OCI-M1 (cell line): ENCODE data around the gene CLDN12.

Experiments used
- DNase-seq: peaks from one replicate; lab custom pipeline; 2025; lab: John Stamatoyannopoulos, UW

The CLDN12 gene

GRCh38 chr7:90403174-90404113, at the start of gene CLDN12:
Gene CLDN12, plus strand, starts transcription at chr7:90403461. Its CDS starts 9,216 bp downstream, at chr7:90412677.
- DNase-seq: peak; percentile 98

GRCh38 chr7:90383422-90383821, 19.8 kb upstream of the CLDN12 start:
- DNase-seq: no peak

GRCh38 chr7:90383861-90384260, 19.4 kb upstream of the CLDN12 start:
- DNase-seq: no peak

- DNase-seq: no peak
Observed at GRCh38 chr7:90384433-90384832, 18.8 kb upstream of the CLDN12 start.

GRCh38 chr7:90387470-90388240, 15.6 kb upstream of the CLDN12 start:
- DNase-seq: no peak

GRCh38 chr7:90390926-90391325, 12.3 kb upstream of the CLDN12 start:
- DNase-seq: no peak

GRCh38 chr7:90391488-90391887, 11.8 kb upstream of the CLDN12 start:
- DNase-seq: no peak

- DNase-seq: no peak
Observed at GRCh38 chr7:90396420-90396819, 6.8 kb upstream of the CLDN12 start.

- peak; percentile 78 for DNase-seq
Observed at GRCh38 chr7:90401989-90402388, 1.3 kb upstream of the CLDN12 start.

GRCh38 chr7:90402785-90403173, 482 bp upstream of the CLDN12 start:
- DNase-seq: no peak

- no peak for DNase-seq
Observed at GRCh38 chr7:90404777-90405176, 1.5 kb downstream of the CLDN12 start.

- no peak for DNase-seq
Observed at GRCh38 chr7:90407484-90407821, 4.2 kb downstream of the CLDN12 start.

- DNase-seq: no peak
Observed at GRCh38 chr7:90408142-90408541, 4.9 kb downstream of the CLDN12 start.

GRCh38 chr7:90409667-90410066, 6.4 kb downstream of the CLDN12 start:
- DNase-seq: no peak

GRCh38 chr7:90411510-90411909, 8.2 kb downstream of the CLDN12 start:
- DNase-seq: no peak

- DNase-seq: peak; percentile 48
Observed at GRCh38 chr7:90412458-90413184, 9.4 kb downstream of the CLDN12 start.

- DNase-seq: no peak
Observed at GRCh38 chr7:90413185-90413528, 9.9 kb downstream of the CLDN12 start.

- DNase-seq: no peak
Observed at GRCh38 chr7:90421651-90422050, 18.4 kb downstream of the CLDN12 start.

GRCh38 chr7:90424720-90425119, 21.5 kb downstream of the CLDN12 start:
- DNase-seq: no peak

- DNase-seq: no peak
Observed at GRCh38 chr7:90425376-90425775, 22.1 kb downstream of the CLDN12 start.

- DNase-seq: no peak
Observed at GRCh38 chr7:90430614-90431460, 27.6 kb downstream of the CLDN12 start.

GRCh38 chr7:90432752-90433151, 29.5 kb downstream of the CLDN12 start:
- DNase-seq: no peak
